Ammon's horn (tissue), 1 donor: ENCODE measurements around the gene REEP6.

Experiments
- DNase-seq: peaks from one replicate; pipeline ENCODE4 v3.0.0-alpha.2; 2016; ENCODE audit warnings: low spot score

Gene REEP6

GRCh38 chr19:1491114-1491848, at the start of gene REEP6:
TSS of gene REEP6 (plus strand) at chr19:1491181. CDS start at chr19:1491270, 89 bp downstream.
- no peak for DNase-seq

GRCh38 chr19:1441677-1442438, 49.1 kb upstream of the REEP6 start:
- DNase-seq = no peak

GRCh38 chr19:1445185-1445931, 45.6 kb upstream of the REEP6 start:
- DNase-seq = peak; percentile 70

- no peak for DNase-seq
Observed at GRCh38 chr19:1445932-1446712, 44.9 kb upstream of the REEP6 start.

- DNase-seq = no peak
Observed at GRCh38 chr19:1446713-1447481, 44.1 kb upstream of the REEP6 start.

DNA sequence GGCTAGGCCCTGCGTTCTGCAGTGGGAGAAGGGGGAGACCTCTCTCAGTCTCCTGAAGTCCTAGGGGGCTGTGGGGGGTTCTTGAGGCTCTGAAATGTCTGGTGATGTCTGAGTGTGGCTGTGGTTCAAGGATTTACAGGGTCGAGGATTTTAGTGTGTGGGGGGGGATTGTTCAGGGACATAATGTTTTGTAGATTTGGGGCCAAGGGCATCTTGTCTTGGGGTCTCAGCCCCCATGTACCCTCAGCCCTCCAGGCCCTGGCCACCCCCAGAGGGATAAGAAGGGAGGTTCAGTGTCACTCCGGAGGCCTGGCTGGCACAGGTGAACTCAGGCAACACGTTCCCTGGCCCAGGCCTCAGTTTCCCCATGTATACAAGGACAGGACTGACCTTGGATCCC, 43.5 kb upstream of the REEP6 start:
- no peak for DNase-seq

DNA sequence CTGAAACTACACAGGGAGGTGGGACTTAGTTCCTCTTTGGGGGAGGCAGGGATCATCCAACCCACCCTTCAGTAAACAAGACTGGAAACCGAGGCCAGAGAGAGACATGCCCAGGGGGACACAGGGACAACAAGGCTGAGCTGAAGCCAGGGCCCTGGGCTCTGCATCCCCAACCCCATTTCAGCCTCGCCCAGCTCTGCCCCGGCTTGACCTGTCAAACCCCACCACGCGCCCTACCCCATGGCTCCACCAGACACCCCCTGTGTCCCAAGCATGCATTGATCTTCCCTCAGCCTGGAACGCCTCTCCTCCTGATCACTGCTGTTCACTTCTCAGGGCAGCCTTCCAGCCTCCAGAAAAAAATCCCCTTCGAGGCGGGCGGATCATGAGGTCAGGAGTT, 43.0 kb upstream of the REEP6 start:
- DNase-seq = no peak

DNA sequence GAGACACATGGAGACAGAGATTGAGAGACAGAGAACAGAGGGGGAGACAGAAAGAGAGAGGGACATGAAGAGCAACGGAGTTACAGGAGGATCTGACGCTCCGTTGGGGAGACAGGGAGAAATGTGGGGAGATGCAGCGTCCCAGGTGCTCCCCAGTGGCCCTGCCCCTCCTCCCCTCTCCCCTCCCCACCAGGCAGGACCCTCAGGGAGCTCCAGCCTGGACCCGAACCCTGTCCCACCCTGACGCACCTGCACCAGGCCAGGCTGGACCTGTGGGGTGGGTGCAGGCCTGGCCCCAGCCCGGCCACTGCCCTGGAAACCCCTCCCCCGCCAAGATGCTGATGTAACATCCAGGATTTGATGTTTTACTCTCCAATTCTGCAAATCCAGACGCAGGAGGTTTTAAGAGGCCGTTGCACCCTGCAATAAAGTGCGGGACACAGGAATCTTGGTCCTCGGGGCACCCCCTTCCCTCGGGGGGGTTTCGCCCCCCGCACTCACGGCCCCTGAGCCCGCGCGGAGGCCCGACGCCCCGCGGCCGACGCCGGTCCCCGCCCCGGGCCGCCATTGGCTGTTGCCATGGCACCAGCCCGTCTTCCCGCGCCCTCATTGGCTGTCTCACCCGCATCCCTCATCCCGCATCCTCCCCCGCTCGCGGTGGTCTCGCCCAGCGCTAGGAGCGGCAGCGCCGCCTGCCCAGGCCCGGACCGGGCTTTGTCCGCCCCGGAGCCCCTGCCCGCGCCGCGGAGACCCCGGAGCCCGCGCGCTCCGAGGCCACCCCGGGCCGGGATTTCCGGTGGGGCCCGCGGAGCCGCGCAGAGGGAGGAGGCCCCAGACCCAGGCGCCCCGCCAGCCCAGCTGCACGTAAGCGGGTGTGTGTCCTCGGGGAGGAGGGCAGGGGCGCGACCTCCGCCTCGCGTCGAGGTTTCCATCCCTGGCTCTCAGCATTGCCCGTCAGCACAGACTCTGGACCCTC, 41.2 kb upstream of the REEP6 start, which contains the start of gene APC2:
TSS of gene APC2 (plus strand) at position 655 of the 976 bp plus-strand sequence. CDS start 2,881 bp downstream, outside the sequence.
- peak; percentile 90 for DNase-seq

DNA sequence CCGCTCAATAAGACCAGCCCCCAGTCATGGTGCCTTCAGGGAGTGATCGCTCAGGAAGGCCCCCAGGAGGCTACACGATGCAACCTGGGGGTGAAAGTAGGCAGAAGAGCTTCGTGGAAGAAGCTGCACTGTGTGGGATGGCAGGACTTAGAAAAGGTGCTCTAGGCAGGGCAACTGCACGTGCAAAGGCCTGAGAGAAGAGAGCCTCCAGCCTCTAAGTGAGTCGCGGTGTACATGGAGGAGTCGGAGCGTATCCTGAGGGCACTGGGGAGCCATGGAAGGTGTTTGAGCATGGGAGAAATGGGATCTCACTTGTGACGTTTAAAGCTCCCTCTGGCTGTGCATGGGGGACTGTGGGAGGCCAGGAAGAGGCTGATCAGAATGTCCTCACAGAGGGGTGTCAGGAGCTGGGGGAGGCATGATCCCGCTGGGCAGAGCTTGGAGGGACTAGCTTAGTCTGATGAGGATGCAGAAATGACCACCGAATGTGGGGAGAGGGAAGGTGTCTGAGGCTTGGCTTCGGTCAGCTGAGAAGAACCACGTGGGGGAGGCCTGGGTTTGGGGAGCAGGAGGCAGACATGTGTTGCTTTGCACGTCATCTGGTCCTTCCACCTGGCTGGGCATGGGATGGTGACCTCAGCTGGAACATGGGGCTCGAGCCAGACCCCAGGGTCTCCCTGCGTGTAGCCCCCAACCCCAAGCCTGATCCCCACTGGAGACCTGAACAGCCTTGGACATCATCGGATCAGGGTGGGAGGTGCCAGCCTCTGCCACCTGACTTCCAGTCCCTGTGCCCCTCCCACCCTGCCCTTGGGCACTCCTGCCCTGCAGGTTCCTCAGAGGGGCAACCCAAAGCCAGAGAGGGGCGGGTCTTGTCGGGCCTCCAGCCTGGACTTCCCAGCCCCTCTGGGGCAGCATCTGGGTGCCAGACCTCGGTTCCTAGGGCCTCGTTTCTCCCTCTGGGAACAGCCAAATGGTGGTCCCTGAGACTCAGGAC, 39.9 kb upstream of the REEP6 start:
- no peak for DNase-seq

- DNase-seq = peak; percentile 90
Observed at GRCh38 chr19:1451916-1452801, 38.8 kb upstream of the REEP6 start.

DNA sequence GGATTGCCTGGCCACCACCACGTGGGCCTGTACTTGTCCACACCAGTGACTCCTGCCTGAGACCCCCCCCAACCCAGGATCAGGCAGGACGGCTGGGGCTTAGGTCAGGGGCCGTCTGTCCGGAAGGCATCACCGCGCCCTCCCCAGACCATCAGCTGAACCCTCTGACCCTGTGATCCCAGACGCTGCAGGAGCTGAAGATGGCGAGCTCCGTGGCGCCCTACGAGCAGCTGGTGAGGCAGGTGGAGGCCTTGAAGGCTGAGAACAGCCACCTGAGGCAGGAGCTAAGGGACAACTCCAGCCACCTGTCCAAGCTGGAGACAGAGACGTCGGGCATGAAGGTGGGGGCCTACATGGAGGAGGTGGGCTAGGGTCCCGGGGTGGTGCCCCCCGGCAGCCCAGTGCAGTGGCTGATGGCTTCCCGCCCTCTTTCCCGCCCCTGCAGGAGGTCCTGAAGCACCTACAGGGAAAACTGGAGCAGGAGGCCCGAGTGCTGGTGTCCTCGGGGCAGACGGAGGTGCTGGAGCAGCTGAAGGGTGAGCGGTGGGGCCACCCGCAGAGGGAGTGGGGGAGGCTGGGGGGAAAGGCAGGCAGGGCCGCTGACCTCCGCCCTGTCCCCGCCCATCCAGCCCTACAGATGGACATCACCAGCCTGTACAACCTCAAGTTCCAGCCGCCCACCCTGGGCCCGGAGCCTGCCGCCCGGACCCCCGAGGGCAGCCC, 38.0 kb upstream of the REEP6 start:
- no peak for DNase-seq

DNA sequence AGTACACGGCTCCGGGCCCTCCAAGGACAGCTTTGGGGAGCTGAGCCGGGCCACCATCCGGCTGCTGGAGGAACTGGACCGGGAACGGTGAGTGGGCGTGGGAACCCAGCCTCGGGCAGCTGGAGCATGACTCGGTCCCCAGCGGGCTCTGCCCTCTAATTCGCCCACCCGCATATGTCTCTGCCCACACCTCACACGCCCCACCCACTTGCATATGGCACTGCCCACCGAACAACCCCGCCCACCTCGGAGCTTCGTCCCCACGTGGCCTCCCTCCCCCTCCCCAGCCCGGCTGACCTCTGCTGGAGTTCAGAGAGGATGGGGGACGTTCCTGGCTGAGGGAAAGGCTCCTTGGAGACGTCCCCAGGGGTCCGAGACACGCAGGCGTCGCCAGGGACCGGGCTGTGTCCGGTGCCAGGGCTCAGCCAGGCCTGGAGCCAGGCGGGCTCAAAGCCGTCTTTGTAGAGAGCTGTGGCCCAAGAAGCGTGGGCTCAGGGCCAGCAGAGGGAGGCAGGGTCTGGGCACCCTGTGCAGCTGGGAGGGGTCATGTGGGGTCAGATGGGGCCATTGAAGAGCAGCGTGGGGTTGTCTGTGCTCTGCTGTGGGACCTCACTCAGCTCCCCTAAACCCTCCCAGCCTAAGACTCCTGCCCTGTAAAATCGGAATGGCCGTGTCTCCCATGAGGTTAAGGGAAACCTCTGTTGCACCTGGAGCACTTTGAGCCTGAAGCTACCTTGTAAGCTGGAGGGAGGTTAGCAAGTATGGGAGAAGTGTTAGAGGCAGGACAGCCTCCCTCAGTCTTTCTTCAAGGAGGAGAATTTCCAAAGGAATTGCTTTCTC, 37.2 kb upstream of the REEP6 start:
- DNase-seq = peak; percentile 98

GRCh38 chr19:1455002-1455335, 36.0 kb upstream of the REEP6 start:
- DNase-seq = no peak

GRCh38 chr19:1455336-1456120, 35.5 kb upstream of the REEP6 start:
- DNase-seq = no peak
